Measurements from ENCODE around the gene WIZ.

WIZ gene

GRCh38 chr19:15498156-15498858, 48.6 kb upstream of the WIZ start (continued):
- no peak for TF ChIP-seq ZNF658 (tag by site-specific recombination; IDR thresholded peaks at IDR 0.05)
- TF ChIP-seq FEZF1 (tag by site-specific recombination; IDR thresholded peaks at IDR 0.05), result no peak
- no peak for TF ChIP-seq ZNF521 (tag by site-specific recombination; IDR thresholded peaks at IDR 0.05)
- TF ChIP-seq GFI1B (tag by site-specific recombination; IDR thresholded peaks at IDR 0.05), result no peak
- no peak for TF ChIP-seq GLI2 (tag by site-specific recombination; IDR thresholded peaks at IDR 0.05; ENCODE audit: borderline replicate concordance, low read depth)
- no peak for TF ChIP-seq ZNF223 (tag by site-specific recombination; IDR thresholded peaks at IDR 0.05)
- TF ChIP-seq ZNF561 (tag by site-specific recombination; IDR thresholded peaks at IDR 0.05; ENCODE audit: borderline replicate concordance), result no peak
- no peak for TF ChIP-seq ZBTB17 (tag by site-specific recombination; IDR thresholded peaks at IDR 0.05)
- no peak for TF ChIP-seq GLI4 (tag by site-specific recombination; IDR thresholded peaks at IDR 0.05)
- no peak for TF ChIP-seq ELK4 (IDR thresholded peaks at IDR 0.05; ENCODE audit: borderline replicate concordance, low read depth, low read length)
- TF ChIP-seq HOXD13 (CRISPR knock-in tag; IDR thresholded peaks at IDR 0.05; ENCODE audit: borderline replicate concordance), result no peak

GRCh38 chr19:15495151-15495550, 45.4 kb upstream of the WIZ start:
- CTCF ChIA-PET, result no interaction called here
- Histone ChIP-seq H3K27ac (ENCODE audit: extremely low read depth, low read depth, low read length) (no peak overlapping the region), H3K4me3 (ENCODE audit: low read depth, low read length) (no peak overlapping the region), H3K36me3 (ENCODE audit: control insufficient read depth in 2 of 2, insufficient read depth in 1 of 2, low read length in 2 of 2) (no peaks in the 10 kb centered on the region), H3K9me3 (ENCODE audit: control insufficient read depth, insufficient read depth, low read depth, low read length) (no peaks in the 10 kb centered on the region), H3K4me1 (ENCODE audit: control insufficient read depth, insufficient read depth, low read length) (no peaks in the 10 kb centered on the region)
- POLR2A ChIA-PET, result no interaction called here
- no peak for TF ChIP-seq INSM2 (tag by site-specific recombination; IDR thresholded peaks at IDR 0.05)
- TF ChIP-seq ZNF48 (tag by site-specific recombination; IDR thresholded peaks at IDR 0.05), result no peak
- TF ChIP-seq HOXD13 (CRISPR knock-in tag; IDR thresholded peaks at IDR 0.05; ENCODE audit: borderline replicate concordance), result no peak
- TF ChIP-seq SP3 (tag by site-specific recombination; IDR thresholded peaks at IDR 0.05), result no peak
- no peak for TF ChIP-seq ZNF112 (tag by site-specific recombination; IDR thresholded peaks at IDR 0.05)
- no peak for TF ChIP-seq ZNF211 (tag by site-specific recombination; IDR thresholded peaks at IDR 0.05; ENCODE audit: low read depth)

GRCh38 chr19:15488489-15489226, 38.9 kb upstream of the WIZ start:
- H3K36me3 ChIP-seq (ENCODE audit: control insufficient read depth in 2 of 2, insufficient read depth in 1 of 2, low read length in 2 of 2), result no peaks in the 10 kb centered on the region
- no peaks in the 10 kb centered on the region for H3K9me3 ChIP-seq (ENCODE audit: control insufficient read depth, insufficient read depth, low read depth, low read length)
- TF ChIP-seq ZNF239 (tag by site-specific recombination; IDR thresholded peaks at IDR 0.05), result no peak
- TF ChIP-seq ZNF214 (tag by site-specific recombination; IDR thresholded peaks at IDR 0.05; ENCODE audit: borderline replicate concordance), result no peak
- no peak for TF ChIP-seq ZNF510 (tag by site-specific recombination; IDR thresholded peaks at IDR 0.05; ENCODE audit: insufficient replicate concordance)
- TF ChIP-seq ZNF837 (tag by site-specific recombination; IDR thresholded peaks at IDR 0.05), result no peak
- no peak for TF ChIP-seq TRIM28 (IDR thresholded peaks at IDR 0.05; ENCODE audit: borderline replicate concordance, low read length)
- no peak for TF ChIP-seq SCRT1 (tag by site-specific recombination; IDR thresholded peaks at IDR 0.05; ENCODE audit: borderline replicate concordance)
- no peak for TF ChIP-seq ZNF324 (tag by site-specific recombination; IDR thresholded peaks at IDR 0.05)
- no peak overlapping the region for H3K27ac ChIP-seq (ENCODE audit: extremely low read depth, low read depth, low read length)
- H3K4me3 ChIP-seq (ENCODE audit: low read depth, low read length), result no peak overlapping the region
- ChIA-PET CTCF (interaction anchor here (0.6 kb wide), 1 partner anchor 382 kb away, joined by 3 read pairs; the partner anchor contains the start of gene SYDE1), POLR2A (no interaction called here)
- no peaks in the 10 kb centered on the region for H3K4me1 ChIP-seq (ENCODE audit: control insufficient read depth, insufficient read depth, low read length)

All from HEK293 (cell line).